ELR (cell line): ENCODE data around the gene PDCD2L.
"Not testable (repeated sequence)": the region's sequence is repeated elsewhere in the genome, so short reads cannot be mapped to it uniquely, and the experiment has no call there.

Experiments
- DNase-seq: peaks from one replicate; pipeline ENCODE4 v3.0.0-alpha.2; 2015; ENCODE audit warnings: low read depth

Gene PDCD2L

GRCh38 chr19:34373601-34374288 is 30.5 kb upstream of the PDCD2L start:
- no peak for DNase-seq

- DNase-seq: no peak
Measured at GRCh38 chr19:34375598-34375997, 28.6 kb upstream of the PDCD2L start.

GRCh38 chr19:34380639-34381241 is 23.5 kb upstream of the PDCD2L start:
- DNase-seq: no peak

- no peak for DNase-seq
Measured at GRCh38 chr19:34381399-34382251, 22.6 kb upstream of the PDCD2L start.

GRCh38 chr19:34382471-34382870 is 21.7 kb upstream of the PDCD2L start:
- DNase-seq: no peak

GRCh38 chr19:34383599-34383998 is 20.6 kb upstream of the PDCD2L start:
- no peak for DNase-seq

GRCh38 chr19:34386645-34387445 is 17.4 kb upstream of the PDCD2L start:
- DNase-seq: no peak

- no peak for DNase-seq
Measured at GRCh38 chr19:34387446-34387810, 16.8 kb upstream of the PDCD2L start.

GRCh38 chr19:34388745-34389144 is 15.5 kb upstream of the PDCD2L start:
- DNase-seq: not testable (repeated sequence)

- DNase-seq: no peak
Measured at GRCh38 chr19:34391813-34392212, 12.4 kb upstream of the PDCD2L start.

- DNase-seq: no peak
Measured at GRCh38 chr19:34393031-34393430, 11.2 kb upstream of the PDCD2L start.

- no peak for DNase-seq
Measured at GRCh38 chr19:34393629-34394028, 10.6 kb upstream of the PDCD2L start.

GRCh38 chr19:34397853-34398252 is 6.3 kb upstream of the PDCD2L start:
- DNase-seq: no peak

GRCh38 chr19:34399886-34400285 is 4.3 kb upstream of the PDCD2L start:
- DNase-seq: no peak

GRCh38 chr19:34400844-34401243 is 3.4 kb upstream of the PDCD2L start:
- not testable (repeated sequence) for DNase-seq

- no peak for DNase-seq
Measured at GRCh38 chr19:34402074-34402600, 2.1 kb upstream of the PDCD2L start.

- no peak for DNase-seq
Measured at GRCh38 chr19:34403784-34404108, 453 bp upstream of the PDCD2L start.

- DNase-seq: no peak
Measured at GRCh38 chr19:34405892-34406660, 1.9 kb downstream of the PDCD2L start.

- DNase-seq: no peak
Measured at GRCh38 chr19:34408411-34408810, 4.2 kb downstream of the PDCD2L start.

- DNase-seq: no peak
Measured at GRCh38 chr19:34409189-34410164, 5.3 kb downstream of the PDCD2L start.
